HG03378 (cell line): Measurements from ENCODE around the gene DNAJC12.
"Not testable (repeated sequence)": the region's sequence is repeated elsewhere in the genome, so short reads cannot be mapped to it uniquely, and the experiment has no call there.

ENCODE experiments used
- ATAC-seq: cut with Tn5 transposase; IDR thresholded peaks from one replicate; pipeline ENCODE4 v1.9.1; 2021; ENCODE audit warnings: mild to moderate bottlenecking, moderate library complexity; ENCODE audit not compliant: unreplicated experiment

The DNAJC12 gene

GRCh38 chr10:67767244-67767643, 70.7 kb downstream of the DNAJC12 start:
- no peak for ATAC-seq

GRCh38 chr10:67764012-67764822, 73.8 kb downstream of the DNAJC12 start:
- ATAC-seq = peak; percentile 87

DNA sequence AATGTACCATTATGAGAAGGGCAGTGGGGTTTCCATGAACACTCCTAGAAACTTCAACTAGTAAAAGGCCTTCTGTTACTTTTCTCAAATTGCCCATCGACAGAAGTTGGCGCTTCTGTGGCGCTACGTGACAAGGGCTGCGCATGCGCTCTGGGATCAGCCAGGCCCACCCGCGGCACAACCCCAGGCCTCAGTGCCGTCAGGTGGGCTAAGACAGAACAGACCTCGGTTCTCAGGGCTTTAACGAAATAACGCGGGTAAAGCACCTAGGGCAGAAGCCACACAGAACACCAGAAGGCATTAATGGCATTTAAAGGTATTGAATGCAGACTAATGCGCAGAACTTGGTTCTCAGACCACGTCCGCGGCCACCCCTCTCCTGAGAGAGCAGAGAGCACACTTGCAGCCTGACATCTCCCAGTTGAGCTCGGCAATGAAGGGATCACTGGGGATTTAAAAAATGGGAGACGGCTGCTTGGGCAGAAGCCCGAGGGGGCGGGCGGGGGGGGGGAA, 74.4 kb downstream of the DNAJC12 start:
- peak; percentile 21 for ATAC-seq

DNA sequence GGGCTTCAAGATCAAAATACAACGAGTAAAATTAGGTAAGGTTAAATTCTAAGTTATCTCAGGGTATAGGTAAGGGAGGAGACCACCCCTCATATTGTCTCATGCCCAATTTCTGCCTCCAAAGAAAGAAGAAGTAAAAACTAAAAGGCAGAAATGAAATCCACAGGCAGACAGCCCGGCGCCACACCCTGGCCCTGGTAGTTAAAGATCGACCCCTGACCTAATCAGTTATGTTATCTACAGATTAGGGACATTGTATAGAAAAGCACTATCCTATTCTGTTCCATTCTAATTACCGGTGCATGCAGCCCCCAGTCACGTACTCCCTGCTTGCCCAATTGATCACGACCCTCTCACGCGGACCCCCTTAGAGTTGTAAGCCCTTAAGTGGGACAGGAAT, 75.4 kb downstream of the DNAJC12 start:
- not testable (repeated sequence) for ATAC-seq

DNA sequence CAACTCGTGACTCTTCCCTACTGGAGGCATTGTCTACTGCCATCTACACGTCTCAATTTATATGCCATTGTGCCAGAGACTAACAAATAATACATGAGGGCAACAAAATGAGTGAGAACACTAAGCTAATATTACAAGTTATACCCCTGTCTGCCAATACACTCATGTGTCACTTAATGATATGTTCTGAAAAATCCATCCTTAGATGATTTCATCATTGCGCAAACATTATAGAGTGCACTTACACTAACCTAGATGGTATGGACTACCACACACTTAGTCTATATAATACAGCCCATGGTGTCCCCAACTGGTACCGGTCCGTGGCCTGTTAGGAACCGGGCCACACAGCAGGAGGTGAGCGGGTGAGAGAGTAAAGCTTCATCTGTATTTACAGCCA, 77.7 kb downstream of the DNAJC12 start:
- ATAC-seq = no peak
